MCF 10A (cell line): ENCODE data around the gene ANKDD1B. TPM values are rescaled to one million over a fixed set of nuclear protein-coding genes. Genes with fewer than 3 reads are reported as not detected.
A peak's percentile ranks its signal among the peaks of the same experiment; 100 is the strongest.

Source experiments
- BruUV-seq: library from RNA; stranded (reverse); fragments of 400-500 nt; replicated peaks from 2 replicates; lab custom pipeline; 2021; lab: Mats Ljungman, UMichigan
- CTCF ChIA-PET: fragments of 300-600 bp; sonication (Branson Sonifier 250); formaldehyde crosslinking; extraction: SDS; loops from one replicate; lab custom pipeline; 2021; ENCODE audit warnings: antibody characterized with exemption, inconsistent platforms; lab: Yijun Ruan, JAX
- POLR2A ChIA-PET: fragments of 300-600, 350-650 bp; sonication (Branson Sonifier 250); formaldehyde crosslinking; extraction: SDS; loops from one replicate; lab custom pipeline; 2020; ENCODE audit warnings: antibody characterized with exemption, inconsistent platforms; lab: Yijun Ruan, JAX
- DNase-seq: peaks from one replicate; pipeline ENCODE4 v3.0.0-alpha.2; 2018; ENCODE audit not compliant: unreplicated experiment
- H3K27ac Mint-ChIP-seq: one replicate; pipeline ENCODE4 v1.8.0; 2022; ENCODE audit warnings: mild to moderate bottlenecking, low read depth, mixed read lengths; ENCODE audit not compliant: unreplicated experiment
- H3K27me3 Mint-ChIP-seq: one replicate; pipeline ENCODE4 v1.8.0; 2022; ENCODE audit warnings: mixed read lengths; ENCODE audit not compliant: insufficient read depth, unreplicated experiment
- H3K36me3 Mint-ChIP-seq: one replicate; pipeline ENCODE4 v1.8.0; 2022; ENCODE audit warnings: mild to moderate bottlenecking, moderate library complexity, mixed read lengths; ENCODE audit not compliant: insufficient read depth, unreplicated experiment
- H3K4me1 Mint-ChIP-seq: one replicate; pipeline ENCODE4 v1.8.0; 2022; ENCODE audit warnings: mixed read lengths; ENCODE audit not compliant: insufficient read depth, unreplicated experiment
- H3K4me3 Mint-ChIP-seq: one replicate; pipeline ENCODE4 v1.8.0; 2022; ENCODE audit warnings: mild to moderate bottlenecking, moderate library complexity, mixed read lengths; ENCODE audit not compliant: unreplicated experiment
- H3K9me3 Mint-ChIP-seq: one replicate; pipeline ENCODE4 v1.8.0; 2022; ENCODE audit warnings: mixed read lengths; ENCODE audit not compliant: unreplicated experiment
- intact Hi-C: fragments of 100-400 bp; cut with micrococcal nuclease; formaldehyde crosslinking; loops from 2 replicates; pipeline ENCODE4 v1.14.1; 2022
- total RNA-seq: library from RNA; stranded (reverse); gene quantifications from 2 replicates; pipeline ENCODE4 v1.2.3, GENCODE V29; 2022
- TF ChIP-seq, protein P1 (sequence below): fragments of 200-600 bp; IDR thresholded peaks from one replicate; pipeline ENCODE4 v1.8.0; 2022; ENCODE audit warnings: antibody characterized with exemption, mild to moderate bottlenecking; ENCODE audit not compliant: unreplicated experiment

The ANKDD1B gene
- total RNA-seq, 1 experiment from 2014 or later: 0.68 TPM

DNA sequence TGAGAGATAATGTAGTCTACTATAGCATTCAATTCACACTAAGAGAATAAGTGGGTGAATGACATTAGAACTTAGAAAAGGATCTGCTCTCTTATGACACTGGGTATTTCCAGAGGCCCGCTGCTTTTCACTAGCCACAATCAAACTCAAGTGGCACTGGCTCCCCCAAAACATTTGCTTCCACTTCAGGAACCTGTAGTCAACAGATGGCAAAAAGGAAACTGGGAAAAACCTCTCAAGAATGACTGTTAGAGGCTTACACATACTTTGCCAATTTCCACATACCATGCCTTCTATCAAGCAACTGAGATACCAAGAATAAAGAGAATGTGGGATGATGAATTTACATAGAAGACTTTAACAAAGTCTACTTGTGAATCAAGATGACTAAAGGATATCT lies 94.8 kb downstream of the ANKDD1B start:
- ChIA-PET CTCF (no interaction called here), POLR2A (interaction anchor here (1.3 kb wide), 1 partner anchor 11 kb away, joined by 4 read pairs; the partner anchor contains the start of gene POC5)
- intact Hi-C loops: no loop called here
- BruUV-seq: no TSS peak
- Mint-ChIP-seq H3K27ac (no peak overlapping the region), H3K27me3 (no peaks in the 10 kb centered on the region), H3K36me3 (peaks cover 44% of the 10 kb centered on the region), H3K9me3 (no peaks in the 10 kb centered on the region), H3K4me3 (no peak overlapping the region), H3K4me1 (no peaks in the 10 kb centered on the region)
- TF ChIP-seq, protein P1, sequence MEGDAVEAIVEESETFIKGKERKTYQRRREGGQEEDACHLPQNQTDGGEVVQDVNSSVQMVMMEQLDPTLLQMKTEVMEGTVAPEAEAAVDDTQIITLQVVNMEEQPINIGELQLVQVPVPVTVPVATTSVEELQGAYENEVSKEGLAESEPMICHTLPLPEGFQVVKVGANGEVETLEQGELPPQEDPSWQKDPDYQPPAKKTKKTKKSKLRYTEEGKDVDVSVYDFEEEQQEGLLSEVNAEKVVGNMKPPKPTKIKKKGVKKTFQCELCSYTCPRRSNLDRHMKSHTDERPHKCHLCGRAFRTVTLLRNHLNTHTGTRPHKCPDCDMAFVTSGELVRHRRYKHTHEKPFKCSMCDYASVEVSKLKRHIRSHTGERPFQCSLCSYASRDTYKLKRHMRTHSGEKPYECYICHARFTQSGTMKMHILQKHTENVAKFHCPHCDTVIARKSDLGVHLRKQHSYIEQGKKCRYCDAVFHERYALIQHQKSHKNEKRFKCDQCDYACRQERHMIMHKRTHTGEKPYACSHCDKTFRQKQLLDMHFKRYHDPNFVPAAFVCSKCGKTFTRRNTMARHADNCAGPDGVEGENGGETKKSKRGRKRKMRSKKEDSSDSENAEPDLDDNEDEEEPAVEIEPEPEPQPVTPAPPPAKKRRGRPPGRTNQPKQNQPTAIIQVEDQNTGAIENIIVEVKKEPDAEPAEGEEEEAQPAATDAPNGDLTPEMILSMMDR: no peak
- DNase-seq: no peak

DNA sequence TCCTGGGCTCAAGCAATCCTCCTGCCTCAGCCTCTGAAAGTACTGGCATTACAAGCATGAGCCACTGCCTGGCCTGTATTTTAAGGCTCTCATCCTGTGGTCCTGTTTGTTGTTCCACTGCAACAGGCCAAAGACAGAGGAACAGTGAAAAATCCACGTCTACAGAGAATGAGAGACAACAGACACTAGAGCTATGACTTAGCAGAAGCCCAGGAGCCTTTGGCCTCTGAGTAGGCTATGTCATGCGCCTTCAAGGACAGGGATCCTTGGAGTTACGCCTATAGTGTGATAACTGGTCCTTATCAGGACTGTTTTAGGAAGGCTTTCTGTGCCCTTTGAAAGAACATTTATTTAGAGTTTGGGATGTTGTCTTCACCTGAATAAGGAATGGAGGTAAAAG lies 95.5 kb downstream of the ANKDD1B start:
- no TSS peak for BruUV-seq
- ChIA-PET CTCF (interaction anchor here (0.5 to 0.6 kb wide), 2 partner anchors 84 to 1077 kb away, joined by 3 to 5 read pairs; no protein-coding TSS in a partner anchor), POLR2A (no interaction called here)
- DNase-seq: no peak
- Mint-ChIP-seq H3K27me3 (no peaks in the 10 kb centered on the region), H3K9me3 (no peaks in the 10 kb centered on the region), H3K4me3 (no peak overlapping the region), H3K4me1 (no peaks in the 10 kb centered on the region), H3K27ac (no peak overlapping the region), H3K36me3 (peaks cover 48% of the 10 kb centered on the region)
- intact Hi-C loops: no loop called here
- TF ChIP-seq, protein P1: no peak

DNA sequence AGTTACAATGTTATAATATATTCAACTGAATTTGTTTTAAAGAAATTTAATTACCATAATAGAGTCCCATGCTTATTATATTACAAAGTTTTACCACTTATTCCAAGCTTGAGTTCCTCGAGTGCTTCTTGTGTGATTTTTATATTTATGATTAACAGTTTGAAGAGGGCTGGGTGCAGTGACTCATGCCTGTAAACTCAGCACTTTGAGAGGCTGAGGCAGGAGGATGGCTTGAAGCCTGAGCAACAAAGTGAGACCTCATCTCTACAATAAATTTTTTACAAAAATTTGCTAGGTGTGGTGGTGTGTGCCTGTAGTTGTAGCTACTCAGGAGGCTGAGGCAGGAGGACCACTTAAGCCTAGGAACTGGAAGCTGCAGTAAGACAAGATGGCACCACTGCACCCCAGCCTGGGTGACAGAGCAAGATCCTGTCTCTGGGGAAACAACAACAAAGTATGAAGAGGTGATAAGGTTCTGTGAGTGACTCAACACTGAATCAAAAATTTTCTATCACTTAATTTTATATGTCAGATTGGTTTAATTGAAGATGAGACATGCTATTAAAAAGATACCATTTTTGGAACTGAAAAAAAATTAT lies 96.8 kb downstream of the ANKDD1B start:
- ChIA-PET POLR2A (interaction anchor here (0.5 to 0.7 kb wide), 2 partner anchors 294 to 362 kb away, joined by 3 read pairs; no protein-coding TSS in a partner anchor), CTCF (interaction anchor here (0.7 kb wide), 1 partner anchor 9 kb away, joined by 3 read pairs; no protein-coding TSS in a partner anchor)
- Mint-ChIP-seq H3K4me1 (no peaks in the 10 kb centered on the region), H3K27me3 (no peaks in the 10 kb centered on the region), H3K4me3 (no peak overlapping the region), H3K9me3 (no peaks in the 10 kb centered on the region), H3K27ac (no peak overlapping the region), H3K36me3 (peaks cover 44% of the 10 kb centered on the region)
- intact Hi-C loops: no loop called here
- no TSS peak for BruUV-seq
- peak; percentile 4 for DNase-seq
- TF ChIP-seq, protein P1: no peak

DNA sequence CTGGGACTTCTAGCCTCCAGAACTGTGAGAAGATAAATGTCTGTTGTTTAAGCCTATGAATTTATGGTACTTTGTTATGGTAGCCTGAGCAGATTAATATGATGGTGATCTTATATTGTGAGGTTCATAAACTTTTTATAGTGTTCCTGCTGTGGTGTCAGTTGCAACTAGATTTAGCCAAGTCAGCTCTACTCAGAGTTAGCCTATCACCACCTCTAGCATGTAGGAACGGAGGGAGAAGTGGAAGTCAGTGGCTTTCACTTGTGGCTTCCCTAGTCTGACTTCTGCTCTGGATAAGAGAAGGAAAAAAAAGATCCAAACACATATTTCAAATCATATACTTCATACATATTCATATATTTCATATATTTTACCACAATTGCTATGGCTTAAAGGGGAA lies 99.4 kb downstream of the ANKDD1B start:
- BruUV-seq: no TSS peak
- TF ChIP-seq, protein P1: no peak
- no peak overlapping the region for H3K4me3 Mint-ChIP-seq
- intact Hi-C loops: no loop called here
- no peaks in the 10 kb centered on the region for H3K27me3 Mint-ChIP-seq
- peaks cover 17% of the 10 kb centered on the region for H3K4me1 Mint-ChIP-seq
- ChIA-PET CTCF (no interaction called here), POLR2A (no interaction called here)
- DNase-seq: no peak
- H3K36me3 Mint-ChIP-seq: peaks cover 43% of the 10 kb centered on the region
- H3K27ac Mint-ChIP-seq: no peak overlapping the region
- no peaks in the 10 kb centered on the region for H3K9me3 Mint-ChIP-seq
